Body of pancreas (tissue), 4 donors: ENCODE measurements around the gene KANSL3. TPM values are rescaled to one million over a fixed set of nuclear protein-coding genes. Genes with fewer than 3 reads are reported as not detected.

Experiments used
- ATAC-seq: fragments of 150-250 bp; one replicate; pipeline ENCODE4 v1.9.1; 2016
- DNase-seq, 4 donors: peaks; one replicate each; pipeline ENCODE4 v3.0.0-alpha.2; 2019
- H3K27ac ChIP-seq, 4 donors: fragments of 200-600 bp; sonication (generic); 1 replicate in 3 of 4; 2 replicates in 1 of 4; pipeline versions ENCODE4 v1.5.1 to v1.6.1; 2016 to 2019; ENCODE audit warnings: mild to moderate bottlenecking in 1 of 4, mixed read lengths in 1 of 4, moderate library complexity in 1 of 4
- H3K27me3 ChIP-seq, 2 donors: fragments of 200-600 bp; sonication (generic); one replicate each; pipeline ENCODE4 v1.6.0; 2016; ENCODE audit warnings: mild to moderate bottlenecking in 1 of 2
- H3K36me3 ChIP-seq, 2 donors: fragments of 200-600 bp; sonication (generic); replicated peaks in 1 of 2; 2 replicates each; pipeline ENCODE4 v1.5.1; 2016; ENCODE audit warnings: low read depth in 2 of 2; ENCODE audit not compliant: insufficient read depth in 1 of 2
- H3K4me1 ChIP-seq: fragments of 200-600 bp; sonication (generic); one replicate; pipeline ENCODE4 v1.6.0; 2016
- H3K4me3 ChIP-seq, 2 donors: fragments of 200-600 bp; sonication (generic); 1 replicate in 1 of 2; 2 replicates in 1 of 2; pipeline ENCODE4 v1.5.1; 2016 to 2019
- H3K9me3 ChIP-seq, 3 donors: fragments of 200-600 bp; sonication (generic); 1 replicate in 2 of 3; 2 replicates in 1 of 3; pipeline ENCODE4 v1.5.1; 2016
- CTCF ChIP-seq, 7 experiments: fragments of 450-650 bp in 4 of 7; fragments of 200-600 bp in 3 of 7; sonication (generic) in 3 of 7; IDR thresholded peaks; one replicate each; pipeline ENCODE4 v1.5.1; 2016 to 2019; ENCODE audit warnings: antibody characterized with exemption in 7 of 7
- POLR2A ChIP-seq, 3 donors: fragments of 450-650 bp; IDR thresholded peaks; one replicate each; pipeline ENCODE4 v1.6.1; 2016; ENCODE audit warnings: antibody characterized with exemption in 3 of 3, mild to moderate bottlenecking in 2 of 3
- WGBS, 2 donors: methylation state at CpG; one replicate each; pipeline ENCODE4 v1.1.5; 2017; 5-methylcytosine and 5-hydroxymethylcytosine counted together
- intact Hi-C: fragments of 100-400 bp; cut with DNase I; formaldehyde crosslinking; loops from one replicate; pipeline ENCODE4 v1.15.1; 2023
- total RNA-seq, 2 donors: library from RNA; depleted of rRNA; stranded (reverse); fragments of >200 nt; gene quantifications; one replicate each; pipeline ENCODE4 v1.1.0, GENCODE V29; 2016

Gene KANSL3
- total RNA-seq, 2 donors from 2014 or later = 36.6 to 50.4 TPM

GRCh38 chr2:96683972-96684820 lies 46.1 kb upstream of the KANSL3 start:
- 59 to 70% methylated on average over 12 to 13 of the region's 13 CpGs for WGBS, 2 donors
- peak in 2 of 4 donors; percentile 24 to 41 for DNase-seq
- no peak for ATAC-seq
- TF ChIP-seq CTCF (IDR thresholded peaks at IDR 0.05) (no peak), POLR2A (IDR thresholded peaks at IDR 0.05) (no peak)
- H3K4me3 ChIP-seq = no peak overlapping the region
- no peaks in the 10 kb centered on the region for H3K9me3 ChIP-seq
- intact Hi-C loops = no loop called here
- H3K4me1 ChIP-seq = peaks cover 49% of the 10 kb centered on the region
- no peaks in the 10 kb centered on the region for H3K36me3 ChIP-seq
- no peak overlapping the region for H3K27ac ChIP-seq
- no peaks in the 10 kb centered on the region for H3K27me3 ChIP-seq

- no peaks in the 10 kb centered on the region for H3K36me3 ChIP-seq
- ATAC-seq (no peak), DNase-seq (no peak)
- peaks cover 48% of the 10 kb centered on the region for H3K4me1 ChIP-seq
- H3K27me3 ChIP-seq = no peaks in the 10 kb centered on the region
- no peak overlapping the region for H3K4me3 ChIP-seq
- intact Hi-C loops = no loop called here
- no peak overlapping the region for H3K27ac ChIP-seq
- WGBS, 2 donors = 94 to 95% methylated on average over 5 of the region's 5 CpGs
- no peaks in the 10 kb centered on the region for H3K9me3 ChIP-seq
- no peak for TF ChIP-seq POLR2A (IDR thresholded peaks at IDR 0.05)
- TF ChIP-seq CTCF (IDR thresholded peaks at IDR 0.05) = no peak
These were observed 45.2 kb upstream of the KANSL3 start for GRCh38 chr2:96683307-96683706.

GRCh38 chr2:96681540-96681939 lies 43.4 kb upstream of the KANSL3 start:
- no peak for TF ChIP-seq CTCF (IDR thresholded peaks at IDR 0.05)
- no peak for TF ChIP-seq POLR2A (IDR thresholded peaks at IDR 0.05)
- 79 to 81% methylated on average over 4 of the region's 4 CpGs for WGBS, 2 donors

GRCh38 chr2:96680561-96681141 lies 42.5 kb upstream of the KANSL3 start:
- ATAC-seq (peak; percentile 49), DNase-seq (no peak)
- no peak for TF ChIP-seq CTCF (IDR thresholded peaks at IDR 0.05)
- peak overlapping the region in 2 of 4 donors; percentile 37 to 64 for H3K27ac ChIP-seq
- H3K9me3 ChIP-seq = no peaks in the 10 kb centered on the region
- no peaks in the 10 kb centered on the region for H3K27me3 ChIP-seq
- H3K4me3 ChIP-seq = no peak overlapping the region
- intact Hi-C loops = no loop called here
- H3K4me1 ChIP-seq = peaks cover 34% of the 10 kb centered on the region
- WGBS, 2 donors = 24 to 31% methylated on average over 5 of the region's 5 CpGs
- H3K36me3 ChIP-seq = no peaks in the 10 kb centered on the region

More at GRCh38 chr2:96681540-96681939, 43.4 kb upstream of the KANSL3 start:
- DNase-seq (no peak), ATAC-seq (no peak)
- no peaks in the 10 kb centered on the region for H3K9me3 ChIP-seq
- H3K27me3 ChIP-seq = no peaks in the 10 kb centered on the region
- peaks cover 38% of the 10 kb centered on the region for H3K4me1 ChIP-seq
- H3K36me3 ChIP-seq = no peaks in the 10 kb centered on the region
- H3K4me3 ChIP-seq = no peak overlapping the region
- no peak overlapping the region for H3K27ac ChIP-seq
- intact Hi-C loops = no loop called here
